K562 (cell line): ENCODE results near the gene PHYKPL. TPM values are rescaled to one million over a fixed set of nuclear protein-coding genes. Genes with fewer than 3 reads are reported as not detected.
A peak's percentile ranks its signal among the peaks of the same experiment; 100 is the strongest.

Experiments used
- ATAC-seq: fragments of 200-7000 bp; cut with Tn5 transposase; 3 replicates; pipeline ENCODE4 v1.9.1; 2020; ENCODE audit warnings: moderate library complexity
- BruUV-seq: library from RNA; stranded (reverse); fragments of 400-500 nt; replicated peaks from 2 replicates; lab custom pipeline; 2021; lab: Mats Ljungman, UMichigan
- CTCF ChIA-PET: fragments of 300-600 bp; formaldehyde crosslinking; extraction: SDS; loops from one replicate; lab custom pipeline; 2021; ENCODE audit warnings: low intra/inter-chr PET ratio; lab: Yijun Ruan, JAX
- POLR2A ChIA-PET: fragments of 300-600, 350-650 bp; sonication (Branson Sonifier 250); formaldehyde crosslinking; extraction: SDS; loops from one replicate; lab custom pipeline; 2021; ENCODE audit warnings: antibody characterized with exemption, inconsistent platforms; lab: Yijun Ruan, JAX
- DNase-seq, 4 experiments: peaks; one replicate each; pipeline versions ENCODE4 v3.0.0 to v3.0.0-alpha.2; 2011 to 2018; ENCODE audit warnings: low spot score in 3 of 4, mixed read lengths in 3 of 4; ENCODE audit errors: extremely low read depth in 1 of 4
- FAIRE-seq: peaks from 2 replicates; lab custom pipeline; 2011; peaks lifted over from hg19 to GRCh38; lab: Jason Lieb, UNC
- H2AFZ ChIP-seq: 2 replicates; pipeline ENCODE4 v1.6.0; 2011; ENCODE audit warnings: low read depth, low read length, control low read depth, inconsistent platforms
- H3K27ac ChIP-seq: fragments of 200-600 bp; 3 replicates; pipeline ENCODE4 v1.8.0; 2011; ENCODE audit warnings: low read depth, mild to moderate bottlenecking, control low read depth, inconsistent platforms, low read length, moderate library complexity, mixed read lengths; ENCODE audit errors: extremely low read depth
- H3K27me3 ChIP-seq, 2 experiments: fragments of 300-600 bp in 1 of 2; 2 replicates in 1 of 2; 3 replicates in 1 of 2; pipeline versions ENCODE4 v1.6.0 to v1.8.0; 2011; ENCODE audit warnings: inconsistent platforms in 2 of 2, low read length in 2 of 2, mild to moderate bottlenecking in 1 of 2, mixed read lengths in 1 of 2, moderate library complexity in 1 of 2; ENCODE audit not compliant: control insufficient read depth in 2 of 2, insufficient read depth in 2 of 2
- H3K36me3 ChIP-seq: fragments of 300-600 bp; 3 replicates; pipeline ENCODE4 v1.8.0; 2011; ENCODE audit warnings: mild to moderate bottlenecking, low read length, inconsistent platforms; ENCODE audit not compliant: control insufficient read depth, insufficient read depth
- H3K4me1 ChIP-seq, 2 experiments: fragments of 200-600 bp in 1 of 2; replicated peaks in 1 of 2; 2 replicates in 1 of 2; 3 replicates in 1 of 2; pipeline versions ENCODE4 v1.5.1 to v1.8.0; 2011; ENCODE audit warnings: inconsistent platforms in 2 of 2, low read length in 2 of 2, mild to moderate bottlenecking in 1 of 2, mixed read lengths in 1 of 2, moderate library complexity in 1 of 2; ENCODE audit not compliant: control insufficient read depth in 2 of 2, insufficient read depth in 2 of 2
- H3K4me2 ChIP-seq: 2 replicates; pipeline ENCODE4 v1.6.1; 2011; ENCODE audit warnings: low read length, control low read depth, inconsistent platforms, mixed read lengths; ENCODE audit not compliant: insufficient read depth
- H3K4me3 ChIP-seq: fragments of 200-600 bp; sonication (generic), shearing (Covaris generic); 2 replicates; pipeline ENCODE4 v1.5.1; 2016; ENCODE audit warnings: control low read depth, inconsistent platforms
- H3K79me2 ChIP-seq: fragments of 200-600 bp; 3 replicates; pipeline ENCODE4 v1.8.0; 2011; ENCODE audit warnings: low read length, inconsistent platforms; ENCODE audit not compliant: control insufficient read depth, insufficient read depth
- H3K9ac ChIP-seq, 2 experiments: 2 replicates each; pipeline versions ENCODE4 v1.6.0 to v1.6.1; 2011; ENCODE audit warnings: low read depth in 2 of 2, low read length in 2 of 2, control low read depth in 1 of 2, inconsistent platforms in 1 of 2, mild to moderate bottlenecking in 1 of 2, mixed read lengths in 1 of 2; ENCODE audit not compliant: insufficient read depth in 1 of 2
- H3K9me1 ChIP-seq: one replicate; pipeline ENCODE4 v1.6.0; 2011; ENCODE audit warnings: inconsistent platforms, mild to moderate bottlenecking, low read length, moderate library complexity; ENCODE audit not compliant: control insufficient read depth, insufficient read depth
- H3K9me3 ChIP-seq: replicated peaks from 2 replicates; pipeline ENCODE4 v1.5.1; 2011; ENCODE audit warnings: low read depth, low read length, inconsistent platforms; ENCODE audit not compliant: control insufficient read depth, insufficient read depth
- H4K20me1 ChIP-seq: replicated peaks from 2 replicates; pipeline ENCODE4 v1.6.1; 2011; ENCODE audit warnings: low read length, inconsistent platforms, mixed read lengths; ENCODE audit not compliant: control insufficient read depth, insufficient read depth
- ESRRA ChIP-seq: fragments of 450-650 bp; IDR thresholded peaks from 2 replicates; pipeline ENCODE4 v1.6.1; 2014; ENCODE audit warnings: low read depth, mild to moderate bottlenecking, moderate library complexity, borderline replicate concordance
- ID3 ChIP-seq, 2 experiments: fragments of 250-450 bp in 1 of 2; fragments of 450-650 bp in 1 of 2; sonication (Bioruptor Pico) in 1 of 2; IDR thresholded peaks; 2 replicates each; pipeline versions ENCODE4 v1.6.1 to v1.8.0; 2016 to 2021; ENCODE audit warnings: mild to moderate bottlenecking in 2 of 2, moderate library complexity in 2 of 2, missing compliant biosample characterization in 1 of 2, missing genetic modification characterization in 1 of 2
- NFIC ChIP-seq: fragments of 450-650 bp; IDR thresholded peaks from 2 replicates; pipeline ENCODE4 v1.6.1; 2017; ENCODE audit warnings: mild to moderate bottlenecking, inconsistent platforms
- TAF9B ChIP-seq: fragments of 450-650 bp; IDR thresholded peaks from 2 replicates; pipeline ENCODE4 v1.6.1; 2018; ENCODE audit warnings: mild to moderate bottlenecking; ENCODE audit not compliant: partially characterized antibody
- TRIM25 ChIP-seq: fragments of 450-650 bp; IDR thresholded peaks from 2 replicates; pipeline ENCODE4 v1.7.0; 2016; ENCODE audit warnings: borderline replicate concordance
- ZNF239 ChIP-seq: fragments of 250-450 bp; sonication (Bioruptor Pico); IDR thresholded peaks from 2 replicates; pipeline ENCODE4 v1.4.0; 2020; ENCODE audit warnings: mild to moderate bottlenecking
- WGBS: fragments of 100-300 bp; shearing (Covaris generic); methylation state at CpG from one replicate; pipeline ENCODE4 v1.1.6; 2016; ENCODE audit warnings: low coverage, mixed read lengths; ENCODE audit not compliant: insufficient coverage; ENCODE audit errors: missing lambda C conversion rate; 5-methylcytosine and 5-hydroxymethylcytosine counted together
- in situ Hi-C: fragments of 300-500 bp; cut with MboI; formaldehyde crosslinking; loops from 4 replicates; pipeline ENCODE4 v1.15.0; 2018; ENCODE audit warnings: inconsistent platforms, mixed read lengths
- intact Hi-C: fragments of 100-400 bp; cut with micrococcal nuclease; formaldehyde crosslinking; loops from 2 replicates; pipeline ENCODE4 v1.14.2; 2022
- polyA plus RNA-seq, 8 experiments: library from polyadenylated mRNA; depleted of rRNA in 4 of 8; stranded (reverse) in 5 of 8; unstranded in 3 of 8; fragments of >200 nt; fragmentation: Nextera tagmentation in 2 of 8; fragmentation: Illumina TruSeq in 1 of 8; extraction: Ambion mirVana in 2 of 8; extraction: Trizol in 1 of 8; gene quantifications; 2 replicates each; pipeline versions ENCODE4 v1.2.1 to v1.2.3, GENCODE V29; 2011 to 2014; ENCODE audit warnings: inconsistent platforms in 1 of 8, missing spikeins in 1 of 8
- total RNA-seq, 7 experiments: library from RNA; depleted of rRNA in 6 of 7; stranded (reverse); fragments of >200 nt in 6 of 7; fragmentation: Illumina TruSeq in 2 of 7; extraction: Trizol in 2 of 7; gene quantifications; 2 replicates each; pipeline versions ENCODE4 v1.2.1 to v1.2.3, GENCODE V29; 2011 to 2021; ENCODE audit warnings: low replicate concordance in 1 of 7

PHYKPL gene
- total and polyA plus RNA-seq, 9 of the 15 experiments (the other 6 are each of a cell fraction or from before 2014, with no cell fraction given), result 4.7 to 34.7 (median 18.6) TPM

GRCh38 chr5:178234121-178234749 is 1.6 kb upstream of the PHYKPL start:
- H3K9ac ChIP-seq, result 0 out of 4 replicates have a peak overlapping the region, but pooled peaks of 1 of the 2 experiments have one; percentile 30
- H3K9me3 ChIP-seq, result no peaks in the 10 kb centered on the region
- FAIRE-seq, result no peak
- DNase-seq, result no peak
- no peak overlapping the region for H3K4me2 ChIP-seq
- peaks cover 35 to 46% of the 10 kb centered on the region in 2 experiments for H3K4me1 ChIP-seq
- 57% methylated on average over 7 of the region's 7 CpGs for WGBS
- no peaks in the 10 kb centered on the region for H3K9me1 ChIP-seq
- H3K27me3 ChIP-seq, result no peaks in the 10 kb centered on the region
- in situ Hi-C loops (no loop called here), intact Hi-C loops (no loop called here)
- ChIA-PET CTCF (no interaction called here), POLR2A (interaction anchor here (0.5 to 1.2 kb wide), 6 partner anchors 9 to 625 kb away, joined by 3 to 8 read pairs (median 4); partner anchors contain the start of gene HNRNPAB)
- H3K79me2 ChIP-seq, result peaks cover 30% of the 10 kb centered on the region
- no peak for ATAC-seq
- no peak overlapping the region for H3K4me3 ChIP-seq
- no TSS peak for BruUV-seq
- no peak overlapping the region for H3K27ac ChIP-seq
- TF ChIP-seq NFIC (peak; percentile 81), TAF9B (no peak)
- H3K36me3 ChIP-seq, result peaks cover 21% of the 10 kb centered on the region
- H2AFZ ChIP-seq, result peak overlapping the region; percentile 92; the same call in 1 of the 2 replicates
- H4K20me1 ChIP-seq, result no peaks in the 10 kb centered on the region

GRCh38 chr5:178232920-178233429 is 373 bp upstream of the PHYKPL start:
- ATAC-seq (no peak), FAIRE-seq (no peak), DNase-seq (no peak)
- H2AFZ ChIP-seq, result peak overlapping the region; percentile 97
- H4K20me1 ChIP-seq, result no peaks in the 10 kb centered on the region
- peak overlapping the region; percentile 87 to 98 for H3K9ac ChIP-seq
- peaks cover 35% of the 10 kb centered on the region for H3K79me2 ChIP-seq
- peak overlapping the region; percentile 87 for H3K27ac ChIP-seq
- ChIA-PET POLR2A (interaction anchor here (0.8 to 13.2 kb wide), 4 partner anchors 11 to 29 kb away, joined by 3 to 162 read pairs (median 11); partner anchors contain the start of gene HNRNPAB), CTCF (no interaction called here)
- intact Hi-C loops, result no loop called here
- peak overlapping the region; percentile 98 for H3K4me2 ChIP-seq
- peaks cover 38 to 46% of the 10 kb centered on the region in 2 experiments for H3K4me1 ChIP-seq
- H3K9me1 ChIP-seq, result no peaks in the 10 kb centered on the region
- H3K9me3 ChIP-seq, result no peaks in the 10 kb centered on the region
- in situ Hi-C loops, result no loop called here
- H3K36me3 ChIP-seq, result peaks cover 33% of the 10 kb centered on the region
- WGBS, result 55% methylated on average over 11 of the region's 11 CpGs
- TSS peak; percentile 60 for BruUV-seq
- no peaks in the 10 kb centered on the region for H3K27me3 ChIP-seq
- H3K4me3 ChIP-seq, result peak overlapping the region; percentile 93
- TF ChIP-seq ID3 (CRISPR knock-in tag; IDR thresholded peaks at IDR 0.05), result no peak
- TF ChIP-seq ID3 (tag; IDR thresholded peaks at IDR 0.05), result 0 out of 2 replicates have a peak, but pooled peaks have one; percentile 29
- no peak for TF ChIP-seq TRIM25
- TF ChIP-seq ZNF239 (CRISPR knock-in tag), result peak; percentile 94
- TF ChIP-seq ESRRA, result peak; percentile 37; the same call in 1 of the 2 replicates
